Fibroblast of lung (primary cell): ENCODE data around the gene ASTN2. TPM values are rescaled to one million over a fixed set of nuclear protein-coding genes. Genes with fewer than 3 reads are reported as not detected.

Source experiments
- DNase-seq, 2 donors: peaks; one replicate each; pipeline versions ENCODE4 v3.0.0 to v3.0.0-alpha.2; 2010; ENCODE audit warnings: low read depth in 2 of 2
- H2AFZ ChIP-seq: 2 replicates; pipeline ENCODE4 v1.5.1; 2012; ENCODE audit warnings: low read length, control low read depth, inconsistent platforms
- H3K27ac ChIP-seq: 2 replicates; pipeline ENCODE4 v1.5.1; 2011; ENCODE audit warnings: low read length, control low read depth; ENCODE audit not compliant: insufficient read depth
- H3K27me3 ChIP-seq: 2 replicates; pipeline ENCODE4 v1.5.1; 2011; ENCODE audit warnings: mild to moderate bottlenecking, low read length; ENCODE audit not compliant: control insufficient read depth, insufficient read depth
- H3K36me3 ChIP-seq: 2 replicates; pipeline ENCODE4 v1.5.1; 2011; ENCODE audit warnings: low read length; ENCODE audit not compliant: control insufficient read depth, insufficient read depth
- H3K4me1 ChIP-seq: 2 replicates; pipeline ENCODE4 v1.5.1; 2011; ENCODE audit warnings: low read length; ENCODE audit not compliant: control insufficient read depth, insufficient read depth; ENCODE audit errors: extremely low read depth
- H3K4me2 ChIP-seq: 2 replicates; pipeline ENCODE4 v1.5.1; 2011; ENCODE audit warnings: low read length, control low read depth; ENCODE audit not compliant: insufficient read depth; ENCODE audit errors: extremely low read depth
- H3K4me3 ChIP-seq, 4 experiments: fragments of 200-600 bp in 1 of 4; sonication (generic) in 1 of 4; replicated peaks in 1 of 4; 2 replicates each; pipeline ENCODE4 v1.5.1; 2011 to 2016; ENCODE audit warnings: low read length in 4 of 4, low read depth in 3 of 4, mild to moderate bottlenecking in 3 of 4, control low read depth in 2 of 4, inconsistent platforms in 1 of 4, mixed read lengths in 1 of 4; ENCODE audit not compliant: insufficient read depth in 1 of 4; ENCODE audit errors: control extremely low read depth in 1 of 4
- H3K79me2 ChIP-seq: 2 replicates; pipeline ENCODE4 v1.5.1; 2012; ENCODE audit warnings: mild to moderate bottlenecking, low read length, inconsistent platforms; ENCODE audit not compliant: control insufficient read depth, insufficient read depth
- H3K9ac ChIP-seq: 2 replicates; pipeline ENCODE4 v1.5.1; 2011; ENCODE audit warnings: mild to moderate bottlenecking, low read length, control low read depth; ENCODE audit not compliant: insufficient read depth
- H3K9me3 ChIP-seq: 2 replicates; pipeline ENCODE4 v1.5.1; 2012; ENCODE audit warnings: low read depth, low read length; ENCODE audit not compliant: control insufficient read depth, insufficient read depth
- H4K20me1 ChIP-seq: 2 replicates; pipeline ENCODE4 v1.5.1; 2011; ENCODE audit warnings: low read length; ENCODE audit not compliant: control insufficient read depth, insufficient read depth; ENCODE audit errors: extremely low read depth
- CTCF ChIP-seq, 2 donors: IDR thresholded peaks in 1 of 2; conservative IDR thresholded peaks in 1 of 2; 1 replicate in 1 of 2; 2 replicates in 1 of 2; pipeline ENCODE4 v1.5.1; 2011 to 2012; ENCODE audit warnings: low read length in 2 of 2, control low read depth in 1 of 2, inconsistent platforms in 1 of 2, low read depth in 1 of 2, mild to moderate bottlenecking in 1 of 2
- EZH2 ChIP-seq: IDR thresholded peaks from 2 replicates; pipeline ENCODE4 v1.5.1; 2012; ENCODE audit warnings: low read length, control low read depth, mild to moderate bottlenecking; ENCODE audit errors: missing control alignments
- polyA plus RNA-seq, 2 donors: library from polyadenylated mRNA; depleted of rRNA in 1 of 2; stranded (reverse) in 1 of 2; unstranded in 1 of 2; fragments of >200 nt; gene quantifications; 2 replicates each; pipeline ENCODE4 v1.2.1, GENCODE V29; 2011 to 2012; ENCODE audit warnings: missing spikeins in 1 of 2
- total RNA-seq: library from RNA; depleted of rRNA; stranded (reverse); fragments of >200 nt; gene quantifications from 2 replicates; pipeline ENCODE4 v1.2.1, GENCODE V29; 2014

ASTN2 gene
- total and polyA plus RNA-seq, 2 donors (not counting 1 experiment from before 2014, with no cell fraction given), result 2.2 to 19.2 TPM

DNA sequence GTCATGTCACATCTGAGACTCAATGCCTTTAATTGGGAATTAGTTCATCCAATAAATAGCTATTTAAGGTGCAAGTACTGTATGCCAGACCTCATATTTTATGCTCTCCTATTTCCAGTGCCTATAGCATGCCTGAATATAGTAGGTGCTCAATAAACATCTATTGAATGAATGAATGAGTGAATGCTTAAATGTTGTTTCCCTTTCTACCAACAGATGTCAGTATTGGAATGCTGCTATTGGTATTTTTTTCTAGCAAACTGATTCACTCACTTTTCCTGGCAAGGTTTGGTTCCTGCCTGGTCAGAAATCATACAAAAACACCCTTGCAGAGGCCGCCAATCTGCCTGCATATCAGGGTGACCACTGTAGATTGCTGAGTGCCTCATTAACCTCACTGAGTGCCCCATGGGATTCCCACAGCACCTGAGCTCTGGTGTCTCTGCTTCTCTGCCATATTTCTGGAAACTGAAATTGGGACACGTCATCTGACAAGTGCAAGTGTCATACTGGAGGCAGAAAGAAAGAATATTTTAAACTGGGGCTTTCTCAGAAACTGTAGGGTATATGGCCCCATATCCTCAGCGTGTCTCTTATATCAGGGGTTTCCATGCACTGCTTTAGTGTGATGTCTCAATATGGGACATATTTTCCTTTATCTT lies 368.1 kb downstream of the ASTN2 start:
- H3K4me2 ChIP-seq, result no peak overlapping the region
- H3K27ac ChIP-seq, result no peak overlapping the region
- no peak overlapping the region for H2AFZ ChIP-seq
- no peaks in the 10 kb centered on the region for H3K36me3 ChIP-seq
- no peak for DNase-seq
- H3K79me2 ChIP-seq, result no peaks in the 10 kb centered on the region
- no peaks in the 10 kb centered on the region for H3K27me3 ChIP-seq
- no peaks in the 10 kb centered on the region for H4K20me1 ChIP-seq
- no peak overlapping the region for H3K4me3 ChIP-seq
- H3K4me1 ChIP-seq, result no peaks in the 10 kb centered on the region
- no peaks in the 10 kb centered on the region for H3K9me3 ChIP-seq
- TF ChIP-seq EZH2, result no peak
- no peak for TF ChIP-seq CTCF (conservative IDR thresholded peaks at IDR 0.05 in 1 of 2, IDR thresholded peaks at IDR 0.05 in 1 of 2; ENCODE audit: low read depth in 1 of 2, low read length in 2 of 2)
- no peak overlapping the region for H3K9ac ChIP-seq

DNA sequence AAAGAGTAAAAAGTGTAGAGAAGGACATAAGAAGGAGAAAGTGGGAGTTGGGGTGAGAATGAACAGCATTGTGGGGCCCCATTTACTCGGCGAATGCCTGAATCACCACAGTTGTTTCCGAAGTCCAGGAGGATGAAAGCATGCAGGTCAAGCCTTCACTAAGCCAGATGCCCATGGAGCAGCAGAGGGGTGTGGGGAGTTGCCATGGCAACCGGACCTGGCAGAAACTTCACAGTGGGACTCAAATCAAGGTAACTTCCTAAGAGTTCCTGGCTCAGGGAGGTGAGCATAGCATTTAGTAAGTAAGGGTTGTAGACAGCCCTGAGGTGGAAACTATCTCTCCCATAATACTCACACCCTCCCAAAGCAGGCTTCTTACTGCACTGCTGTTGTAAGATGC lies 370.6 kb downstream of the ASTN2 start:
- H3K9me3 ChIP-seq, result no peaks in the 10 kb centered on the region
- H3K27ac ChIP-seq, result no peak overlapping the region
- H4K20me1 ChIP-seq, result no peaks in the 10 kb centered on the region
- H3K4me2 ChIP-seq, result no peak overlapping the region
- no peak overlapping the region for H3K9ac ChIP-seq
- TF ChIP-seq CTCF (conservative IDR thresholded peaks at IDR 0.05 in 1 of 2, IDR thresholded peaks at IDR 0.05 in 1 of 2; ENCODE audit: low read depth in 1 of 2, low read length in 2 of 2), result no peak
- TF ChIP-seq EZH2, result no peak
- H3K4me1 ChIP-seq, result no peaks in the 10 kb centered on the region
- no peaks in the 10 kb centered on the region for H3K36me3 ChIP-seq
- H3K4me3 ChIP-seq, result no peak overlapping the region
- no peaks in the 10 kb centered on the region for H3K27me3 ChIP-seq
- DNase-seq, result no peak
- no peak overlapping the region for H2AFZ ChIP-seq
- H3K79me2 ChIP-seq, result no peaks in the 10 kb centered on the region

- Histone ChIP-seq H3K9me3 (no peaks in the 10 kb centered on the region), H3K79me2 (no peaks in the 10 kb centered on the region), H3K9ac (no peak overlapping the region), H3K4me3 (no peak overlapping the region), H2AFZ (no peak overlapping the region), H3K36me3 (no peaks in the 10 kb centered on the region), H3K27me3 (no peaks in the 10 kb centered on the region), H3K27ac (no peak overlapping the region), H4K20me1 (no peaks in the 10 kb centered on the region), H3K4me2 (no peak overlapping the region), H3K4me1 (no peaks in the 10 kb centered on the region)
- TF ChIP-seq EZH2 (no peak), CTCF (conservative IDR thresholded peaks at IDR 0.05 in 1 of 2, IDR thresholded peaks at IDR 0.05 in 1 of 2; ENCODE audit: low read depth in 1 of 2, low read length in 2 of 2) (no peak)
- no peak for DNase-seq
These were observed 371.7 kb downstream of the ASTN2 start for GRCh38 chr9:117043159-117043558.
